ENCODE data around the gene KLHL6. TPM values are rescaled to one million over a fixed set of nuclear protein-coding genes. Genes with fewer than 3 reads are reported as not detected.
A peak's percentile ranks its signal among the peaks of the same experiment; 100 is the strongest.
"Not testable (repeated sequence)": the region's sequence is repeated elsewhere in the genome, so short reads cannot be mapped to it uniquely, and the experiment has no call there.

KLHL6 gene
- total and polyA plus RNA-seq, 3 experiments from 2014 or later = 9.1 to 31.3 (median 31.0) TPM

DNA sequence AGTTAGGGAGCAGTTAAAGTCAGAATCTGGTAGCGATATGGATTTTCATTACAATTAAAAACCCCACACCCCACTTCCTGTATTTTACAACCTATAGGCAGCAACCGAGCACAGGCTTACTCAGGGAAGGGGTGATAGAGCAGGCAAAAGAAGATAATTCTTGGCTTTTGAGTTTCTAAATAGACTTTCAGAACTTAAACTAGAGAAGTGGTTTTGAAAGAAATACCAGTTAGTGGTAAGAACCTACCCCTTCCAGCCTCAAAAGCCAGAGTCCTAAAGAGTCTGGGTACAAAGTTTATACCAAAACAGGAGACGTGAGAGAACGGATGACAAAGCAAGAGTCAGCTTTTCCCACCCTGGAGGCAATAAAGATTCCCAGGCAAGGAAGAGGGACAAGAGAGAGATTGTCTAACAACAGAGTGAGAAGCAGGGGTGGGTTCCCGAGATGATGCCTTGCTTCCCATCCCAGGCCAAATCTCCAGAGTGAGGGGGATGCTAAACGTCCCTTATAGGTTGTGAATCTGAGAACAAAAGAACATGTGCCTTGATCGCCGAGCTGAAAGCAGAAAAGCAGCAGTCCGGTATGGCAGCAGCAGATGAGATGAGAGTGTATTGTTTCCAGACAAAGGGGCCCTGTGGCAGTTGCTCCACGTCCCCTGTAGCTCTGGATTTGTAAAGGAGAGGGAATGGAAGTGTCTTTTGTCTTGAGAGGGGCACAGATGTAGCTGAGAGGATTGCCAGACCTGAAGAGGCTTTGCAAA lies 36.8 kb downstream of the KLHL6 start:
- ChIA-PET CTCF (interaction anchor here (0.7 to 1.1 kb wide), 2 partner anchors 70 to 249 kb away, joined by 3 read pairs; no protein-coding TSS in a partner anchor), POLR2A (interaction anchor here (0.5 kb wide), 1 partner anchor 151 kb away, joined by 4 read pairs; no protein-coding TSS in a partner anchor)
- no peak for DNase-seq
- H3K36me3 ChIP-seq (ENCODE audit: insufficient read depth, low read length) = peaks cover 3% of the 10 kb centered on the region
- Mint-ChIP-seq H3K9me3 (no peaks in the 10 kb centered on the region), H3K27ac (peak overlapping the region; percentile 22 to 91 (median 57)), H3K4me1 (peaks cover 51 to 68% (median 63%) of the 10 kb centered on the region in 3 donors), H3K4me3 (no peak overlapping the region), H3K27me3 (no peaks in the 10 kb centered on the region), H3K36me3 (peaks cover 0 to 50% (median 15%) of the 10 kb centered on the region in 3 donors)
- H3K4me3 ChIP-seq (ENCODE audit: low read length) = no peak overlapping the region
- H3K27me3 ChIP-seq (ENCODE audit: insufficient read depth, low read length, poor library complexity, severe bottlenecking) = no peaks in the 10 kb centered on the region
- H3K4me1 ChIP-seq (ENCODE audit: insufficient read depth, low read length) = peaks cover 52% of the 10 kb centered on the region
- H3K27ac ChIP-seq (ENCODE audit: low read depth, low read length) = no peak overlapping the region
- H3K9me3 ChIP-seq (ENCODE audit: low read length) = no peaks in the 10 kb centered on the region

DNA sequence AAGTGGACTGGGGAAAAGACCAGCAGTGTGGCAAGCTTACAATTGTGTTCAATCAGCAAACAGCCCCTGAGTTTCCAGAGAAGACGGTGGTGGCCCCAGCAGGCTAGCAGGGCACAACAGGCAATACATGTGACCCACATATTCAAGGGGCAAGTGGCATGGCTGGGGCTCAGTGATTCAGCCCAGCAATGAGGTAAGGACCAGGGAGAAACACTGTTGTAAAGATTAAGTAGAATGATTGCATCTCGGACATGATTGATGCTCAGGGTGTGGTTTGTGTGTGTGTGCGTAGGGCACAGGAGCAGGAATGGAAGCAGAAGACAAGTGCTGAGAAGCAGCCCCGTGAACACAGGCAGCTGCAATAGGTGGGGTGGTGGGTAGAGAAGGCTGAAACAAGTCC lies 37.9 kb downstream of the KLHL6 start:
- ChIA-PET CTCF (interaction anchor here (1.1 kb wide), 1 partner anchor 250 kb away, joined by 3 read pairs; no protein-coding TSS in a partner anchor), POLR2A (no interaction called here)
- H3K27ac ChIP-seq (ENCODE audit: low read depth, low read length) = no peak overlapping the region
- H3K36me3 Mint-ChIP-seq = peaks cover 0 to 40% (median 15%) of the 10 kb centered on the region in 3 donors
- H3K27me3 ChIP-seq (ENCODE audit: insufficient read depth, low read length, poor library complexity, severe bottlenecking) = no peaks in the 10 kb centered on the region
- H3K9me3 ChIP-seq (ENCODE audit: low read length) = no peaks in the 10 kb centered on the region
- peaks cover 60% of the 10 kb centered on the region for H3K4me1 ChIP-seq (ENCODE audit: insufficient read depth, low read length)
- peak overlapping the region in 4 of 7 donors; percentile 26 to 42 (median 35) for H3K4me3 Mint-ChIP-seq
- no peaks in the 10 kb centered on the region for H3K27me3 Mint-ChIP-seq
- no peak for DNase-seq
- no peaks in the 10 kb centered on the region for H3K9me3 Mint-ChIP-seq
- no peaks in the 10 kb centered on the region for H3K36me3 ChIP-seq (ENCODE audit: insufficient read depth, low read length)
- H3K27ac Mint-ChIP-seq = peak overlapping the region; percentile 38 to 92 (median 87)
- H3K4me1 Mint-ChIP-seq = peaks cover 61 to 77% (median 72%) of the 10 kb centered on the region in 3 donors
- H3K4me3 ChIP-seq (ENCODE audit: low read length) = no peak overlapping the region

DNA sequence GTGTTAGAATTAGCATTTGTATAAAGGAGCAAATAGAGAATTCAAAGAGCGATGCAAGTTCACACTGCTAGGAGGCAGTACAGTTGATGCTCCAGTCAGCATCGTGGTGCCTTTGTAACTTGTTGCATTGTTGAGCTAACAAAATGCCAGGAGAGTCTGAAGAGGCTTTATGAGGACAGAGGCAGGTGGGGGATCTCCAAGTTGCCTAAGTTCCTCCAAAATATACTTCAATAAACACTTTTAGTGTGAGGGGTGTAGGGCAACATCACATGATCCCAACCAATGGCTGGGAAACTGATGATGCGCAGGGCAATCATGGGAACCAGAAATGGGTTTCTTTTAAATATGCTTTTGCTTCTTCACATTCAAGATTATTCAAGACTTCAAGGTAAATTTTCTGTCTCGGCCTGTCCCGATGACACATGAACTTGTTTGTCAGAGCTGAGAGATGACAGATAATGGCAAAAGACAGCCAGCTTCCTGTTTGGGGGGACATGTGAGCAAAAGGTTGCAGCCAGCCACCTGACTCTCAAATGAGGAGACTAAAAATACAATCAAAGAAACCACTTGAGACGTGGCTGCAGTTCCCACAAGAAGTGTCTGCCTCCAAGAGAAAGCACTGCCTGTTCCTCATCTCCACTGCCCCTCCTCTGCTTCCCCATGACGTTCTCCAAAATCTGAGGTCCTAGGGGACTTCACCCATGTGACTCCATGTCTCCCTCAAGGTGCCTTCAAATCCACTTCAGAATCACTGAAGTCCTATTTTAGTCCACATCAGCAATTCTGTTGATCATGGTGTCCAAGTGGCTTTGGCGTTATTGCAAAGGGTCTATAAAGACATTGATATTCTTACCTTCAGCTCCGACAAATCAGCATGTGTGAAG lies 39.3 kb downstream of the KLHL6 start:
- H3K4me3 ChIP-seq (ENCODE audit: low read length) = peak overlapping the region; percentile 44
- H3K27me3 Mint-ChIP-seq = no peaks in the 10 kb centered on the region
- H3K27me3 ChIP-seq (ENCODE audit: insufficient read depth, low read length, poor library complexity, severe bottlenecking) = no peaks in the 10 kb centered on the region
- peak overlapping the region; percentile 14 for H3K27ac ChIP-seq (ENCODE audit: low read depth, low read length)
- peaks cover 0 to 31% (median 13%) of the 10 kb centered on the region in 3 donors for H3K36me3 Mint-ChIP-seq
- CTCF ChIA-PET = interaction anchor here (0.6 to 1.1 kb wide), 2 partner anchors 21 to 36 kb away, joined by 3 to 4 read pairs; no protein-coding TSS in a partner anchor
- peaks cover 65 to 85% (median 80%) of the 10 kb centered on the region in 3 donors for H3K4me1 Mint-ChIP-seq
- H3K9me3 ChIP-seq (ENCODE audit: low read length) = no peaks in the 10 kb centered on the region
- H3K9me3 Mint-ChIP-seq = no peaks in the 10 kb centered on the region
- DNase-seq = peak; percentile 44 to 85 (median 76)
- POLR2A ChIA-PET = interaction anchor here (0.7 kb wide), 1 partner anchor 120 kb away, joined by 3 read pairs; the partner anchor contains the start of gene KLHL24
- H3K4me1 ChIP-seq (ENCODE audit: insufficient read depth, low read length) = peaks cover 60% of the 10 kb centered on the region
- H3K4me3 Mint-ChIP-seq = peak overlapping the region in 6 of 7 donors; percentile 27 to 72 (median 58)
- H3K27ac Mint-ChIP-seq = peak overlapping the region; percentile 75 to 97 (median 94)
- no peaks in the 10 kb centered on the region for H3K36me3 ChIP-seq (ENCODE audit: insufficient read depth, low read length)

DNA sequence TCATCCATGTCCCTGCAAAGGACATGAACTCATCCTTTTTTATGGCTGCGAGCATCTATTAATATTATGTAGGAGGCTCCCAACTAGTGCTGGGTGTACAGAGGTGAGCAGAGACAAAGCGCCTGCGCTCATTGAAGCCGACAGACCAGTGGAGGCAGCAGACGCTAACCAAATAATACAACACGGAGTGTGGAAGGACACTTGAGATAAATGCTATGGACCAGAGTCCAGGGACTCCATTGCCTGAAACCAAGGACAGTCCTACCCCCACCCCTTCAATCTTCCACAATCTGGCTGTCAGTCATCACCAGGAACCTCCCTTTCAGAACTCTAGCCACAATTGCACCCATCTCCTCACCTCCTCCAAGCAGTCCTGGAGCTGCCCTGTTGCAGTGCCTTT lies 41.5 kb downstream of the KLHL6 start:
- ChIA-PET POLR2A (no interaction called here), CTCF (interaction anchor here (0.8 kb wide), 1 partner anchor 78 kb away, joined by 3 read pairs; no protein-coding TSS in a partner anchor)
- Mint-ChIP-seq H3K4me3 (peak overlapping the region in 5 of 7 donors; percentile 10 to 63 (median 43)), H3K27ac (peak overlapping the region in 7 of 8 donors; percentile 47 to 95 (median 89)), H3K36me3 (peaks cover 0 to 21% (median 9%) of the 10 kb centered on the region in 3 donors), H3K27me3 (no peaks in the 10 kb centered on the region), H3K9me3 (no peaks in the 10 kb centered on the region), H3K4me1 (peaks cover 65 to 77% (median 72%) of the 10 kb centered on the region in 3 donors)
- Histone ChIP-seq H3K4me3 (ENCODE audit: low read length) (no peak overlapping the region), H3K9me3 (ENCODE audit: low read length) (no peaks in the 10 kb centered on the region), H3K27me3 (ENCODE audit: insufficient read depth, low read length, poor library complexity, severe bottlenecking) (no peaks in the 10 kb centered on the region), H3K4me1 (ENCODE audit: insufficient read depth, low read length) (peaks cover 55% of the 10 kb centered on the region), H3K27ac (ENCODE audit: low read depth, low read length) (no peak overlapping the region), H3K36me3 (ENCODE audit: insufficient read depth, low read length) (no peaks in the 10 kb centered on the region)
- DNase-seq = no peak

DNA sequence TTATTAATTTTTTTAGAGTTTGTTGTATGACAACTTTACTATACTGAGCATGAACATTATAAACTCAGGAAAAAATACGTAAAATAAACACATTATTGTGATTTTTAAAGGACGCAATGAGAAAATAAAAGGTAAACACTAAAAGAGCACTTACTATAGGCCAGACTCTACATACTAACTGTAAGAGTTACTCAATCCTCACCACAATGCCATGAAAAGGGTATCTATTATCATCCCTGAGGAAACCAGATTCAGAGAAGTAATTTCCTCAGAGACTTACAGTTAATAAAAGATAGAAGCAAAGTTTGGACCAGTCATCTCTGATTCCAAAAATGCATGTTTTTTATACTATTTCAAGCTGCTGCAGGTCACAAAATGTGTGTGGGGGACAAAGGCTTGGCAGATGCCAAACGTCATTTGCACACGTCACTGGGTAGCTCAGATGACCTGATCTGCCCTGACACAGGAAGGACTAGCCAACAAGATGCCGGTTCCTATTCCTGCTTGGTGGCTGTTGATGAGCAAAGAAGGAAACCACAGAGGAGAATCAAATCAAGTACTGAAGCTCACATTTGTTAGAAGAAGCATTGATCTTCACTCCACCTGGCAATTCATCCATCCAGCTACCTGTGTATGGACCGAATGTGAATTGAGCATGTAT lies 42.3 kb downstream of the KLHL6 start:
- peak overlapping the region in 7 of 8 donors; percentile 76 to 95 (median 90) for H3K27ac Mint-ChIP-seq
- POLR2A ChIA-PET = no interaction called here
- no peaks in the 10 kb centered on the region for H3K9me3 ChIP-seq (ENCODE audit: low read length)
- H3K27ac ChIP-seq (ENCODE audit: low read depth, low read length) = no peak overlapping the region
- H3K36me3 Mint-ChIP-seq = peaks cover 0 to 23% (median 10%) of the 10 kb centered on the region in 3 donors
- no peaks in the 10 kb centered on the region for H3K9me3 Mint-ChIP-seq
- peak; percentile 25 to 80 (median 74) for DNase-seq
- peaks cover 56 to 74% (median 64%) of the 10 kb centered on the region in 3 donors for H3K4me1 Mint-ChIP-seq
- CTCF ChIA-PET = interaction anchor here (1.0 kb wide), 1 partner anchor 47 kb away, joined by 3 read pairs; no protein-coding TSS in a partner anchor
- no peak overlapping the region for H3K4me3 ChIP-seq (ENCODE audit: low read length)
- no peaks in the 10 kb centered on the region for H3K36me3 ChIP-seq (ENCODE audit: insufficient read depth, low read length)
- no peaks in the 10 kb centered on the region for H3K27me3 ChIP-seq (ENCODE audit: insufficient read depth, low read length, poor library complexity, severe bottlenecking)
- no peaks in the 10 kb centered on the region for H3K27me3 Mint-ChIP-seq
- peak overlapping the region in 6 of 7 donors; percentile 2 to 66 (median 34) for H3K4me3 Mint-ChIP-seq
- peaks cover 47% of the 10 kb centered on the region for H3K4me1 ChIP-seq (ENCODE audit: insufficient read depth, low read length)

DNA sequence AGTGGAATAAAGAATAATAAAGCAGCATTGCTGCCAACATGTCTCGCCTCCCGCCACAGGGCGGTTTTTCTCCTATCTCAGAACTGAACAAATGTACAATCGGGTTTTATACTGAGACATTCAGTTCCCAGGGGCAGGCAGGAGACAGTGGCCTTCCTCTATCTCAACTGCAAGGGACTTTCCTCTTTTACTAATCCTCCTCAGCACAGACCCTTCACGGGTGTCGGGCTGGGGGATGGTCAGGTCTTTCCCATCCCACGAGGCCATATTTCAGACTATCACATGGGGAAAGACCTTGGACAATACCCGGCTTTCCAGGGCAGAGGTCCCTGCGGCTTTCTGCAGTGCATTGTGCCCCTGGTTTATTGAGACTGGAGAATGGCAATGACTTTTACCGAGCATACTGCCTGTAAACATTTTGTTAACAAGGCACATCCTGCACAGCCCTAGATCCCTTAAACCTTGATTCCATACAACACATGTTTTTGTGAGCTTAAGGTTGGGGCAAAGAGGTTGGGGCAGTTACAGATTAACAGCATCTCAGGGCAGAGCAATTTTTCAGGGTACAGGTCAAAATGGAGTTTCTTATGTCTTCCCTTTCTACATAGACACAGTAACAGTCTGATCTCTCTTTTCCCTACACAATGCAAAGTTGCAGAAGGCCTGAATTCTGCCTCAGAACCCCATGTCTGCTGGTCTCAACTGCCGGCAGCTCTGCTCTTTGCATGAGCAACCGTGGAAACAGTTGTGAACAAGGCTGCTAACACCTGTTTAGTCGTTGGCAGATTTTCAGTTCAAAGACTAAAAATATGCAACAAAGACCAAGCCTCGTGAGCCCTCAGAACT lies 44.0 kb downstream of the KLHL6 start:
- H3K27me3 Mint-ChIP-seq; H3K9me3 Mint-ChIP-seq; H3K36me3 ChIP-seq (ENCODE audit: insufficient read depth, low read length); H3K4me3 Mint-ChIP-seq; H3K4me3 ChIP-seq (ENCODE audit: low read length); CTCF ChIA-PET; POLR2A ChIA-PET; H3K27ac ChIP-seq (ENCODE audit: low read depth, low read length); H3K9me3 ChIP-seq (ENCODE audit: low read length); H3K27me3 ChIP-seq (ENCODE audit: insufficient read depth, low read length, poor library complexity, severe bottlenecking); DNase-seq: not testable (repeated sequence)
- H3K4me1 ChIP-seq (ENCODE audit: insufficient read depth, low read length) = peaks cover 32% of the 10 kb centered on the region
- Mint-ChIP-seq H3K36me3 (peaks cover 10 to 31% (median 21%) of the 10 kb centered on the region in 3 donors), H3K27ac (peak overlapping the region in 6 of 8 donors; percentile 26 to 87 (median 72)), H3K4me1 (peaks cover 42 to 63% (median 53%) of the 10 kb centered on the region in 3 donors)

DNA sequence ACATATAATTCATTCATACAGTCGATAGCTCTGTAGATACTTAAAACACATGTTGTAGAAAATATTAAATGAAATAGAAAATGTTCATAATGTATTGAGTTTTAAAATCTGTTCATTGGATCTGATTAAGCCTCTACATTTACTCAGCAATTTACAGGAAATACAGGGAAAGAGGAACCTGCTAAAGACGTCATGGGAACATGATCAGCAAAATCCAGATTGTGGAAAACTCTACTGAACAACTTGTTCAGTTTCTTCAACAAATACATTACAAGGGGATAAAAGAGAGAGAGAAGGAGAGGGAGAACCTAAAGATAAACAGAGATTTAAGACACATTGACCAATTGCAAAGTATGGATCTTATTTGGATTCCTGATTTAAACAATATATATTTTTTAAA lies 46.7 kb downstream of the KLHL6 start:
- CTCF ChIA-PET = no interaction called here
- Mint-ChIP-seq H3K27me3 (no peaks in the 10 kb centered on the region), H3K4me1 (peaks cover 19 to 38% (median 26%) of the 10 kb centered on the region in 3 donors), H3K9me3 (peaks cover 0 to 5% (median 0%) of the 10 kb centered on the region in 5 donors), H3K4me3 (no peak overlapping the region), H3K27ac (peak overlapping the region in 1 of 8 donors; percentile 63), H3K36me3 (peaks cover 23 to 50% (median 26%) of the 10 kb centered on the region in 3 donors)
- peaks cover 10% of the 10 kb centered on the region for H3K4me1 ChIP-seq (ENCODE audit: insufficient read depth, low read length)
- peaks cover 8% of the 10 kb centered on the region for H3K36me3 ChIP-seq (ENCODE audit: insufficient read depth, low read length)
- DNase-seq = no peak
- POLR2A ChIA-PET = no interaction called here
- no peak overlapping the region for H3K4me3 ChIP-seq (ENCODE audit: low read length)
- H3K27me3 ChIP-seq (ENCODE audit: insufficient read depth, low read length, poor library complexity, severe bottlenecking) = no peaks in the 10 kb centered on the region
- H3K9me3 ChIP-seq (ENCODE audit: low read length) = no peaks in the 10 kb centered on the region
- no peak overlapping the region for H3K27ac ChIP-seq (ENCODE audit: low read depth, low read length)

All from CD8-positive, alpha-beta memory T cell (primary cell).